ENCODE results near the gene ENTREP3. TPM values are rescaled to one million over a fixed set of nuclear protein-coding genes. Genes with fewer than 3 reads are reported as not detected.

Gene ENTREP3
- total RNA-seq, 1 experiment from 2014 or later = 32.3 TPM

- Mint-ChIP-seq H3K9me3 (ENCODE audit: unreplicated experiment) (no peaks in the 10 kb centered on the region), H3K4me1 (ENCODE audit: insufficient read depth, unreplicated experiment) (peaks cover 28% of the 10 kb centered on the region), H3K27ac (ENCODE audit: low read depth, unreplicated experiment) (peak overlapping the region; percentile 35), H3K4me3 (ENCODE audit: unreplicated experiment) (peak overlapping the region; percentile 84), H3K36me3 (ENCODE audit: insufficient read depth, unreplicated experiment) (peaks cover 24% of the 10 kb centered on the region), H3K27me3 (ENCODE audit: insufficient read depth, unreplicated experiment) (no peaks in the 10 kb centered on the region)
- TF ChIP-seq, protein P1, sequence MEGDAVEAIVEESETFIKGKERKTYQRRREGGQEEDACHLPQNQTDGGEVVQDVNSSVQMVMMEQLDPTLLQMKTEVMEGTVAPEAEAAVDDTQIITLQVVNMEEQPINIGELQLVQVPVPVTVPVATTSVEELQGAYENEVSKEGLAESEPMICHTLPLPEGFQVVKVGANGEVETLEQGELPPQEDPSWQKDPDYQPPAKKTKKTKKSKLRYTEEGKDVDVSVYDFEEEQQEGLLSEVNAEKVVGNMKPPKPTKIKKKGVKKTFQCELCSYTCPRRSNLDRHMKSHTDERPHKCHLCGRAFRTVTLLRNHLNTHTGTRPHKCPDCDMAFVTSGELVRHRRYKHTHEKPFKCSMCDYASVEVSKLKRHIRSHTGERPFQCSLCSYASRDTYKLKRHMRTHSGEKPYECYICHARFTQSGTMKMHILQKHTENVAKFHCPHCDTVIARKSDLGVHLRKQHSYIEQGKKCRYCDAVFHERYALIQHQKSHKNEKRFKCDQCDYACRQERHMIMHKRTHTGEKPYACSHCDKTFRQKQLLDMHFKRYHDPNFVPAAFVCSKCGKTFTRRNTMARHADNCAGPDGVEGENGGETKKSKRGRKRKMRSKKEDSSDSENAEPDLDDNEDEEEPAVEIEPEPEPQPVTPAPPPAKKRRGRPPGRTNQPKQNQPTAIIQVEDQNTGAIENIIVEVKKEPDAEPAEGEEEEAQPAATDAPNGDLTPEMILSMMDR (IDR thresholded peaks at IDR 0.05; ENCODE audit: unreplicated experiment) = no peak
- intact Hi-C loops (cut with micrococcal nuclease) = no loop called here
- POLR2A ChIA-PET = interaction anchor here (1.0 to 7.5 kb wide), 5 partner anchors 8 to 310 kb away, joined by 3 to 45 read pairs (median 9); partner anchors contain the start of genes CLK2 and SCAMP3
- no peak for DNase-seq (ENCODE audit: unreplicated experiment)
- no TSS peak for BruUV-seq (replicated peaks)
- CTCF ChIA-PET = interaction anchor here (0.7 to 10.0 kb wide), 4 partner anchors 16 to 533 kb away, joined by 3 to 238 read pairs (median 30); partner anchors contain the start of genes CLK2, HCN3, MTX1 and THBS3
Observed at GRCh38 chr1:155253797-155254196, 1.5 kb downstream of the ENTREP3 start.

DNA sequence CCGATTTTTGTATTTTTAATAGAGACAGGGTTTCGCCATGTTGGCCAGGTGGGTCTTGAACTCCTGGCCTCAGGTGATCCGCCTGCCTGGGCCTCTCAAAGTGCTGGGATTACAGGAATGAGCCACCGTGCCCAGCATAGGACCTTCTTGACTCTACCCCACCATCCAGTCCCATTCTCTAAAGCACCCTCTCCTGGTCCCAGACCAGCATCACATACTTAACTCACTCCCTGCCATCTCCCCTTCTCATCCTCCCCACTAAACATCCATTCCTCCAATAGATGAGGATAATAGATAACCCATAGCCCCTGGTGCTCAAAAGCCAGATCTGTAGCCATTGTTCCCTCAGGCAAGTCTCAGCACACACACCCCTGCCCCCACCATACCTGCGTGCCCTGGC lies 2.1 kb downstream of the ENTREP3 start:
- CTCF ChIA-PET = interaction anchor here (0.7 to 10.0 kb wide), 5 partner anchors 12 to 287 kb away, joined by 4 to 238 read pairs (median 86); partner anchors contain the start of genes CLK2, HCN3, MTX1 and RUSC1
- Mint-ChIP-seq H3K36me3 (ENCODE audit: insufficient read depth, unreplicated experiment) (peaks cover 19% of the 10 kb centered on the region), H3K4me1 (ENCODE audit: insufficient read depth, unreplicated experiment) (peaks cover 28% of the 10 kb centered on the region), H3K27ac (ENCODE audit: low read depth, unreplicated experiment) (no peak overlapping the region), H3K27me3 (ENCODE audit: insufficient read depth, unreplicated experiment) (no peaks in the 10 kb centered on the region), H3K9me3 (ENCODE audit: unreplicated experiment) (no peaks in the 10 kb centered on the region), H3K4me3 (ENCODE audit: unreplicated experiment) (peak overlapping the region; percentile 84)
- BruUV-seq (replicated peaks) = no TSS peak
- no peak for DNase-seq (ENCODE audit: unreplicated experiment)
- TF ChIP-seq, protein P1 (IDR thresholded peaks at IDR 0.05; ENCODE audit: unreplicated experiment) = peak; percentile 7
- intact Hi-C loops (cut with micrococcal nuclease) = no loop called here
- POLR2A ChIA-PET = interaction anchor here (1.1 to 7.5 kb wide), 5 partner anchors 8 to 71 kb away, joined by 9 to 45 read pairs (median 20); partner anchors contain the start of genes CLK2 and SCAMP3

GRCh38 chr1:155251566-155251965 lies 3.7 kb downstream of the ENTREP3 start:
- Mint-ChIP-seq H3K27me3 (ENCODE audit: insufficient read depth, unreplicated experiment) (no peaks in the 10 kb centered on the region), H3K36me3 (ENCODE audit: insufficient read depth, unreplicated experiment) (peaks cover 6% of the 10 kb centered on the region), H3K4me1 (ENCODE audit: insufficient read depth, unreplicated experiment) (peaks cover 24% of the 10 kb centered on the region), H3K4me3 (ENCODE audit: unreplicated experiment) (no peak overlapping the region), H3K27ac (ENCODE audit: low read depth, unreplicated experiment) (peak overlapping the region; percentile 44), H3K9me3 (ENCODE audit: unreplicated experiment) (no peaks in the 10 kb centered on the region)
- TF ChIP-seq, protein P1 (IDR thresholded peaks at IDR 0.05; ENCODE audit: unreplicated experiment) = no peak
- intact Hi-C loops (cut with micrococcal nuclease) = loop anchor here (2.0 kb wide), 1 partner anchor 71 kb away; no protein-coding TSS in a partner anchor
- BruUV-seq (replicated peaks) = no TSS peak
- POLR2A ChIA-PET = interaction anchor here (0.6 to 7.5 kb wide), 12 partner anchors 10 to 399 kb away, joined by 3 to 45 read pairs (median 4); partner anchors contain the start of genes CLK2, MTX1 and SCAMP3
- DNase-seq (ENCODE audit: unreplicated experiment) = no peak
- CTCF ChIA-PET = interaction anchor here (0.6 to 10.0 kb wide), 63 partner anchors 8 to 953 kb away, joined by 3 to 238 read pairs (median 5); partner anchors contain the start of genes CLK2, FDPS, HCN3 and KRTCAP2

DNA sequence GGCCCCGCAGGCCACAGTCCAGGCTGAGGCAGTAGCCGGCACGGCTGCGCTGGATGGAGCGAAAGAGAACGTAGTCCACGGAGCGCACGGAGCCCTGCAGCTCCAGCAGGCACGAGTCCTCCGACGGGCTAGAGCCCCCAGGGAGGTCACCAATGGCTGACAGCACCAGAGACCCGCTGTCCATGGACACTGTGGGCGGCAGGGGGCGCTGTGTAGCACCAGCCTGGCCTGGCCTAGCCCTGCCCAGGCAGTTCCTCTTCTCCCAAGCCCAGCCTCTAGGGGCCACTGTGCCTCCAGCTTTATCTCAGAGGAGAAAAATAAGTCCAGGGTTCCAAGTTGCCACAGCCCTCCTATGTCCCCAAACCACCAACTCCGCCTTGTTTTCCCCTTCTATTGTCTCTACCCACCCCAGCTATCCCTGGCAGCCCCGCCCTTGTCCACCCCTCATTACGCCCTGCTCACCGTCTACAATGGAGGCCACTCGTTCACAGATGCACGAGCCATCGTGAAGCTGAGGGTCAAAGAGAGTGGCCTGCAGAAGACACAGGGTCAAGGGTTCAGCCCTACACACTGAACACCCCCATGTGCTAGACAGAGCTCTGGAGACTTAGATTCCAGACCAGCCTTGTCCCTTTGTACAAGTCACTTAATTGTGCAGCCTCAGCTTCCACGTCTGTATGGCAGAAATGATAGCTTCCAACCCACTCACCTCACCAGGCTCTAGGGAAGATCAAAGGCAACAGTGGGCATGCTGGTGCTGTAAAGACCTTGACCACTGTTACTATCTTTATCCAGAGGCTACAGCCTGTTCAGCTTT lies 4.4 kb downstream of the ENTREP3 start:
- BruUV-seq (replicated peaks) = no TSS peak
- intact Hi-C loops (cut with micrococcal nuclease) = loop anchor here (1.0 to 2.0 kb wide), 4 partner anchors 57 to 340 kb away; partner anchors contain the start of gene FDPS
- peak; percentile 94 for DNase-seq (ENCODE audit: unreplicated experiment)
- Mint-ChIP-seq H3K4me1 (ENCODE audit: insufficient read depth, unreplicated experiment) (peaks cover 19% of the 10 kb centered on the region), H3K27ac (ENCODE audit: low read depth, unreplicated experiment) (no peak overlapping the region), H3K36me3 (ENCODE audit: insufficient read depth, unreplicated experiment) (no peaks in the 10 kb centered on the region), H3K9me3 (ENCODE audit: unreplicated experiment) (no peaks in the 10 kb centered on the region), H3K4me3 (ENCODE audit: unreplicated experiment) (no peak overlapping the region), H3K27me3 (ENCODE audit: insufficient read depth, unreplicated experiment) (no peaks in the 10 kb centered on the region)
- ChIA-PET POLR2A (interaction anchor here (0.6 to 7.5 kb wide), 18 partner anchors 9 to 1580 kb away, joined by 3 to 45 read pairs (median 3); partner anchors contain the start of genes CLK2, ILF2, MTX1 and RUSC1), CTCF (interaction anchor here (0.5 to 10.0 kb wide), 91 partner anchors 9 to 954 kb away, joined by 3 to 238 read pairs (median 4); partner anchors contain the start of genes CLK2, FDPS, HCN3 and KRTCAP2)
- TF ChIP-seq, protein P1 (IDR thresholded peaks at IDR 0.05; ENCODE audit: unreplicated experiment) = peak; percentile 100
